Measurements from ENCODE around the gene COL7A1. TPM values are rescaled to one million over a fixed set of nuclear protein-coding genes. Genes with fewer than 3 reads are reported as not detected.

The COL7A1 gene
- total and polyA plus RNA-seq, 2 of the 13 experiments (the other 11 are each of a cell fraction or from before 2014, with no cell fraction given), result 2.7 to 11.7 TPM

- no peak for TF ChIP-seq ZBTB40 (IDR thresholded peaks at IDR 0.05)
- TF ChIP-seq ZBTB40 (CRISPR knock-in tag; IDR thresholded peaks at IDR 0.05), result no peak
- peak; percentile 89 for TF ChIP-seq NFYC (CRISPR knock-in tag; IDR thresholded peaks at IDR 0.05)
- peak; percentile 76; the same call in 1 of the 2 replicates for TF ChIP-seq ZNF605 (CRISPR knock-in tag; IDR thresholded peaks at IDR 0.05)
- no peak for TF ChIP-seq HCFC1 (IDR thresholded peaks at IDR 0.05; ENCODE audit: low read depth, low read length)
- no peak for TF ChIP-seq ZNF720 (CRISPR knock-in tag; IDR thresholded peaks at IDR 0.05)
- no peak; the same call in 1 of the 2 replicates for TF ChIP-seq THAP11 (CRISPR knock-in tag; IDR thresholded peaks at IDR 0.05)
- no peak for TF ChIP-seq THYN1 (CRISPR knock-in tag; IDR thresholded peaks at IDR 0.05; ENCODE audit: borderline replicate concordance, low read depth)
- peak; percentile 88 for TF ChIP-seq HDAC1 (CRISPR knock-in tag; IDR thresholded peaks at IDR 0.05)
- 0 out of 2 replicates have a peak, but pooled peaks have one; percentile 22 for TF ChIP-seq HOXD1 (CRISPR knock-in tag; IDR thresholded peaks at IDR 0.05)
- no peak for TF ChIP-seq NR2C2 (CRISPR knock-in tag; IDR thresholded peaks at IDR 0.05; ENCODE audit: borderline replicate concordance)
- TF ChIP-seq NFE2L1 (CRISPR knock-in tag; IDR thresholded peaks at IDR 0.05; ENCODE audit: borderline replicate concordance), result no peak
- TF ChIP-seq SCMH1 (CRISPR knock-in tag; IDR thresholded peaks at IDR 0.05; ENCODE audit: borderline replicate concordance), result no peak
- TF ChIP-seq TBL1XR1 (IDR thresholded peaks at IDR 0.05; ENCODE audit: borderline replicate concordance, low read length, partially characterized antibody), result no peak
- TF ChIP-seq GTF2F1 (IDR thresholded peaks at IDR 0.05; ENCODE audit: low read length), result no peak
- TF ChIP-seq GZF1 (CRISPR knock-in tag; IDR thresholded peaks at IDR 0.05), result peak; percentile 56; the same call in 1 of the 2 replicates
- TF ChIP-seq MXD1 (CRISPR knock-in tag; IDR thresholded peaks at IDR 0.05), result peak; percentile 95
- no peak; the same call in 1 of the 2 replicates for TF ChIP-seq ZNF431 (CRISPR knock-in tag; IDR thresholded peaks at IDR 0.05; ENCODE audit: borderline replicate concordance, low read depth)
- TF ChIP-seq ZNF781 (CRISPR knock-in tag; IDR thresholded peaks at IDR 0.05; ENCODE audit: borderline replicate concordance, not compliant biosample characterization), result no peak
- peak in 1 of 2 experiments; percentile 68; a peak in 1 of 4 replicates for TF ChIP-seq KLF16 (CRISPR knock-in tag; IDR thresholded peaks at IDR 0.05)
- no peak for TF ChIP-seq ZNF10 (CRISPR knock-in tag; IDR thresholded peaks at IDR 0.05; ENCODE audit: borderline replicate concordance, low read depth)
Measured at GRCh38 chr3:48635222-48636021, 40.3 kb upstream of the COL7A1 start, which contains the start of gene SLC26A6 (continued).

All from HepG2 (cell line).